Right renal cortex interstitium (tissue), 3 donors: ENCODE measurements around the gene EGLN3. TPM values are rescaled to one million over a fixed set of nuclear protein-coding genes. Genes with fewer than 3 reads are reported as not detected.
"Not testable (repeated sequence)": the region's sequence is repeated elsewhere in the genome, so short reads cannot be mapped to it uniquely, and the experiment has no call there.

ENCODE experiments used
- DNase-seq, 3 donors: peaks; one replicate each; pipeline ENCODE4 v3.0.0-alpha.2; 2013; ENCODE audit warnings: low read depth in 3 of 3, low spot score in 2 of 3
- polyA plus RNA-seq, 3 donors: library from polyadenylated mRNA; unstranded; fragments of 120-200 nt; gene quantifications; one replicate each; pipeline ENCODE4 v1.2.1, GENCODE V29; 2013; ENCODE audit not compliant: insufficient read length in 3 of 3

Gene EGLN3
- polyA plus RNA-seq = 10 to 100 TPM; 13.6 to 20.7 (median 18.4) TPM

DNA sequence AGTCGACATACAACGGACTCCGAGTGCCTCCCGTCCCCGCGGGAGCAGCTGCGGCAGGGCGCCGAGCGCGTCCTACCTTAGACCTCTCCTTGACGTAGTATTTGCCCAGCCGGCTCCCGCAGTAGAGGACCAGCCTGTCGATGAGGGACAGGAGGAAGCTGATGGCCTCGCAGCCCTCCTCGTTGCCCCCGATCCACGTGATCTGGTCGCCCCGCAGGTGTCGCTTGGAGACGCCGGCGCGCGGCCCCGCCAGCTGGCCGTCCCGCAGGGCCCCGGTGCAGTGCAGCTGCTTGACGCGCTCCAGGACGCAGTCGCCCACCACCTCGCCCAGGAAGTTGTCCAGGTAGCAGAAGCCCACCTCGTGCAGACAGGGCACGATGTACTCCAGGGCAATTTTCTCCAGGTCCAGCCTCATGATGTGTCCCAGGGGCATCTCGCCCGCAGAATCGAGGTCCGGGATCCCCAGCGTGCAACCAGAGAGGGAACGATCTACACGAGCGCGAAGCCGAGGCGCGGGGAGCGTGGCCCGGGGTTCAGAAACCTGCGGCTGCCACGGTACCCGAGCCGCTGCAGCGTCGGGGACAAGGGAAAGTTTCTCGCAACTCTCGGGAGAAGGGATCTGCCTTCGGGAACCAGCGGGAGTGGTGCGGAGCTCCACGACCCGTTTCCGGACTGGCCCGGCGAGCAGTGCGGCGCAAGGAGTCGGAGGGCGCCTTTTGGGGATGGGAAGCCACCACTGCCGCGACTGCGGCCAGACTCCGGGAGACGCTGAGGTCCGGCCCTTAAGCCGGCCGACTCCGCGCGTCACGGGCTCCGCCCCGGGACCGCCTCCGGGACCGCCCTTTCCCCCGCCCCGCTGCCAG lies at the start of gene EGLN3:
Gene EGLN3, minus strand, starts transcription at position 755 of the 863 bp plus-strand sequence. Its CDS starts 322 bp downstream, at position 433.
- DNase-seq = peak in 1 of 3 donors; percentile 68

DNA sequence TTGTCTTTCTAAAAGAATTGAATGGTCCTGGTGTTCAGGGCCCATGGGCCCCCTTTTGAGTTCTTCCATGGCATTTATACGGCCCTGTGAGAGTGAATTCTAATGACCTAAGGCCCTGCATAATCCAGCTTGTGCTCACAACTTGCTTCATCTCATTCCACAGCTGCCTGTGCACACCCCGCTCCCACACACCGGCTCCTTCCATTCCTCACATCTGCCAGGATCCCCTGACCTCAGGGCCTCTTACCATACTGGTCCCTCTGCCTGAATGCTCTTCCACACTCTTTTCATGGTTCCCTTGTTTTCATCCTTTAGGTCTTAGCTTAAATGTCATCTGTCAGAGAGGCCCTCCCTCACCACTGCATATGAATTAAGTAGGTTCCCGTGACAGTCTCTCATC lies 49.5 kb upstream of the EGLN3 start:
- no peak for DNase-seq

DNA sequence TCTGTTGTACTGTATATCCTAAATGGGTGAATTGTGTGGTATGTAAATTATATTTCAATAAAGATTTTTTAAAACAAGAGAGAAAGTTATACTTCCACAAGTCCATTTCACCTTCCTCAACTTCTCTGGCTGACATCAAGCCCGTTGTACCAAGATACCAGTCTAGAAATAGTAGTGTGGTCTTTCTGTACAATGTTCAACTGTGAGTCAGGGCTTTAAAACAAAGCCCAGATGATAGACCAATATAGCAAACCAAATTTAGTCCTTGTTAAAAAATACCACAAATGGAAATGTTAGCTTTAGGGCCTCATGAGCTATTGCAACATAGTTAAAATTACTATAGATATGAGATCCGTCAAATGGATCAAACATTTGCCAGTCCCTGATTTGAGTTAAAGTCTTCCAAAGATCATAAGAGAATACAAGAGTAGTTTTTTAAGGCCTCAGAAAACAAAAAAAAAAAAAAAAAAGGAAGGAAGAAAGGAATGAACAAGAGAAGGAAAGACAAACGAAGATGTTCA lies 49.0 kb upstream of the EGLN3 start:
- no peak for DNase-seq

DNA sequence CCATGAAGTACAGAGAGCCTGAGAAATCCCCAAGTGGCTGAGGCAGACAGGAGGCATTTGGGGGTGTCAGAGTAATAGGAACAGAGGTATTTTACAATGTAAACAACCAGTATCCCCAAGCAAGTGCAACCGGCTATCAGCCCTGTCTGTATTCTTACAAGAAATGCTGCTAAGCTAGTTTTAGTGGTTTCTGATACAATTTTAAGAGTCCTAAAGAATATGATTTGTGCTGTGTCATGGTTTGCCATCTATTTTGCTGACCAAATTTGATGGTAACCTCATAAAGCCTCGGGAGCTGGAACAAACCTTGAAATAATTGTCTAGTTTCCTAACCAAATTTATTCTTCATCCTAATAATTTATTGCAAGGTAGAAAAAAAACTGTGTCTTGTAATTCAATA lies 46.7 kb upstream of the EGLN3 start:
- no peak for DNase-seq

DNA sequence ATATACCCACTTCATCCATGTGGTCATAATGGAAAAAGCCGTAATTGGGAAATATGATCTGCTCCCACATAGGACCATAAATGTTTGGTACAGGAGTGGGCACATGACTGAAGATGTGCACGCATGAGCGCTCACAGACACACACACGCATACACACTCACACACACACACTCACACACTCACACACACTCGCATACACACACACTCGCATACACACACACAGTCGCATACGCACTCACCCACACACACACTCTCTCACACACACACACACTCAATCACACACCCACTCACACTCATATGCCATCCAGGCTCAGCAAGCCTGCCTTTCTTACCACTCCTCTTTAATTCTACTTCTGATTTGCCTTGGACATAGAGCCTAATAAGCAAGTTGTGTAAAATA lies 45.6 kb upstream of the EGLN3 start:
- no peak for DNase-seq

DNA sequence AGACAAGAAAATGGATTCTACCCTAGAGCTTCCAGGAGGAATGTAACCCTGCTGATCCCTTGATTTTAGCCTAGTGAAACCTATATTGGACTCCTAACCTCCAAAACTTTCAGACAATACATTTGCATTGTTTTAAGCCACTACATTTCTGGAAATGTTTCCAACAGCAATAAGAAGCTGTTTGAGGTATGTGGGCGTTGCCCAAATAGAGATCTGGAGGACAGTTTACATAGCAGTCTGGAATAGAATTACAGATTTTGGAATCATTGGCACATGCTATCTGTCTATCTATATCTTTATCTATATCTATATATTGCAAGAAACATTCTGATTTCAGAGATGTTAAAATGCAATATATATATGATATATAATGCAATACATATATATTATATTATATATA lies 42.4 kb upstream of the EGLN3 start:
- DNase-seq = no peak

DNA sequence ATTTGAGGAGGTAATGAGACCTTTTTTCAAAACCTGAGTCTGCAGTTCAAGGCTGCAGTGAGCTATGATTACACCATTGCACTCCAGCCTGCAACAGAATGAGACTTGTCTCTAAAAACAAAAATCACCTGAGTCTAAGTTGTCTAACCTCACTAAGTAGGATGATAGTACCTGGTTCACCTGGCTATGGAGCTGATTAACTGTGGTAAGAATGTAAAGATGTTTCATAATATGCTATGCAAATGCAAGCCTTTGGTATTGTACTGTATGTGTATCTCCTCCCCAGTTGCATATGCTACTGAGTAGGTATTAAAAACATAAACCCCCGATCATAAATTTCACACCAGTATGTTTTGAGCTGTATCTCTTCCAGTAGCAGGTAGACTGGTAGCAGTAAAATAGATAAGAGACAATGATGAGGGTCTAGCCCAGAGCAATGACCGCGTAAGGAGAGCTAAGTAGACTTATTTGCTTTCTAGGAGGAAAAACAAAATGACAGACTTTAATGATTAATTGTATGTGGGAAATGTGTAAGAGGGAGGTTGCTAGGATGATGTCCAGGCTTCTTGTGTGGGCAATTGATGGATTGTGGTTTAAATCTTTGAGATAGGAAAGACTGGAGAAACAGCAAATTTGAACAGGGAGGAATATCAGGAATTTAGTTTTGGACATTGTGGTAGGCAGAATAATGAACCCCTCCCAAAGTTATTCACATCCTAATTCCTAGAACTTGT lies 41.6 kb upstream of the EGLN3 start:
- DNase-seq = no peak

DNA sequence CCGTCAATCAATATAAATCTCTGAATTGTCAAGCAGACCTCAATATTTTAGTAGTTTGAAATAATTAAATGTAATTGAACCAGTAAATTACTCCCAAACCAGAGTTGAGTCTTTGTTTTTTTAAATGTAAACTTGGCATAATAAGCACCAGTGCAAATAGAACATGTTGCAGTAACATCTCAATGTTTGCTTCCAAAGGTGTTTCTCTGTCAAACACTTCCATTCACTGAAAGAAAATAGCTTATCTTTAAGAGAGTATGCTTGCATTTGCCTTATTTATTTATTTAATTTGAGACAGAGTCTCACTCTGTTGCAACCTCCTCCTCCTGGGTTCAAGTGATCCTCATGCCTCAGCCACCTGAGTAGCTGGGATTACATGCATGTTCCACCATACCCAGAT lies 39.9 kb upstream of the EGLN3 start:
- no peak for DNase-seq

DNA sequence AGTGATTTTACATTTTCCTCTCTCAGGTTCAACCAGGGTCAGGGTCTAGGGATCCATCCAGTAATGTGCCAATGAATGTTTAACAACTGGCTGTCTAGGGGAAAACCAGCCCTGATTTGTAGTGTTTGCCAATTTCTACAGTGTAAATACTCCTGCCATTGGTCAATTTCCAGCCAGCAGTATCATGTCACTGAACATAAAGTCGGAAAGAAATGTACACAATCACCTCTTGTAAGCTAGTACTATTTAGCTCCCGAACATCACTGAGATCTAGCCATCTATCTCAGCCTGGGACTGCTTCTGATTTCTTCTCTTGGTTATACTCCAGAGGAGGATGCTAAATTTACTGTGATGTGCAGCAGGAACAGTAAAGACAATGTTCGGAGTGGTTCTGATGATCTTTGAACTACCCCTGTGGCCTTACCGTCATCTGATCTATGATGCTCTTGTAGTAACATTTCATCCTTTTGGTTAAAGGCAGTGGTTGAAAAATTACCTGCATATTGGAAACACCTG lies 36.7 kb upstream of the EGLN3 start:
- DNase-seq = no peak

DNA sequence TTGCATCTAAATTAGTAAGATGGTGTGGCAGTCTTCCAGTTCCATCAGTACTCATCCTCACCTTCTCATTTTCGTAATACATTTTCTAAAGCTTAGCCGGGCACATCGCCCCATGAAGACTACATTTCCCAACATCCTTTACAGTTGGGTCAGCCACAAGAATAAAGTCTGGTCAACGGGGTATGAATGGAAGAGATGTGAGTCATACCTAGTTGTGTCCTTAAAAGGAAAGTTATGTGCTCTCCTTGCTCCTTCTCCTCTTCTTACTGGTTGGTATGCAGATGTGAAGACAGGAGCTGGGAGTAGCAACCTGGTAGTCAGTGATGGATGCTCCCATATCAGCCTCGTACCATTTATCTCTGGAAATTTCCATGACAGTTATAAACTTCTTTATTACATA lies 35.9 kb upstream of the EGLN3 start:
- no peak for DNase-seq

DNA sequence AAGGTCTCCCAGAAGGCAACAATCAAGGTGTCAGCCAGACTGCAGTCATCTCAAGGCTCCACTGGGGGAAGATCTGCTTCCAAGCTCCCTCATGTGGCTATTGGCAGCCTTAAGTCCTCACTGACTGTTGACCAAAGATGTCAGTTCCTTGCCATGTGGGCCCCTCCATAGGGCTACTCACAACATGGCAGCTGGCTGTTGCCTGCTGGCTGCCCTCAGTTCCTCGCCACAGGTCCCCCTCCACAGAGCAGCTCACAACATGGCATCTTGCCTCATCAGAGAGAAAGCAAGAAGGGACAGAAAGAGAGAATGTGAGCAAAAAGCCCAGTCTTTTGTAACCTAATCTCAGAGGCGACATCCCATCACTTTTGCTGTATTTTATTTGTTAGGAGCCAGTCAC lies 34.4 kb upstream of the EGLN3 start:
- DNase-seq = no peak

DNA sequence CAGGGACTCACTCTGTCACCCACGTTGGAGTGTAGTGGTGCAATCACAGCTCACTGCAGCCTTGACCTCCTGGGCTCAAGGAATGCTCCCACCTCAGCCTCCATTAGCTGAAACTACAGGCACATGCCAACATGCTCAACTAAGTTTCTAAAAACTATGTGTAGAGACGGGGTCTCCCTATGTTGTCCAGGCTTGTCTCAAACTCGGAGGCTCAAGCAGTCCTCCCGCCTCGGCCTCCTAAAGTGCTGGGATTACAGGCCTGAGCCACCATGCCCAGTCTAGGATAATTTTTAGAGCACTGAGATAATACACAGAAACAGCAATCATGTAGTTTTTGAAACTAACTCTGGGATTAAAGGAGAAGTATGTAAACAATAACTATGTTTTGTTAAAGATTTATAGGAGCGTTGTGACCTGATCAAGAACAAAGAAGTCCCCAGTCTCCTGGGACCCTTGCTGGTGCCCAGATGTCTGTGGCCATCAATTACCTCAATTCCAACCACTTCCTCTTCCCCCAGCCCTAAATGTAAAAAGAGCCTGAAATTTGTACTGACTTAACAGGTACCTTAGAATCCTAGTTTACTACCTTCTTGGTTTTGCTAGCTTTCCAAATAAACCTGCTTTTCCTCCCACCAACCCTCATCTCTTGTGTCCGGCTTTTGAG lies 28.9 kb upstream of the EGLN3 start:
- DNase-seq = no peak

DNA sequence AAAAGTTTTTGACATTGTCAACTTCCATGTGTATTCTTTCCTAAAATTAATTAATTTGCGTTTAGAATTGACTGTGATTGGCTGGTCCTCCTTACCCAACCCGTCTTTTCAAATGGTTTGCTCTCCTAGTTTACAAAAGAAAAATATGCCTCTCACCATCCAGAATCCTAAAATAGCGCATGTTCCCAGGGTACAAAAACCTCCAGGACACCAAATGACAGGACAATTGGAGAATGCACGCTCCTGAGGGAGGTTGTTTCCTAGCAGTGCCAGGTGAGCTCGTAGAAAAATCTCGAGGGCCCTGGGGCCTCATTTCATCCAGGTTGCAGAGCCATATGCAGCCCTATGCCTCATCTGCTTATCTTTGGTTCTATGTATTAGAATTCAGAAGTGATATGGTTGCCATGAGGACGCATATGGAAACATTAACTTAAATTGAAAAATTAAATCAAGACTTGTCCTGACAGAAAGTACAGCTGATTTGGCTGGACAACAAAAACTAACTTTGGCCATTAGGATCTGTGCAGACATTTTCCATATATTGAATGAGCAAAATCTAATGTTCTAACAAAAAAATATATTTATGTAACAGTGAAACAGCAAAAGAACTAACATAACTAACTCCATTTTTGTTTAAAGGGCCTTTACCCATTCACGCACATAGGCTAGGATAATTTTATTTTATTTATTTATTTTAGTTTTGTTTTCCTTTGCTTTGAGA lies 28.2 kb upstream of the EGLN3 start:
- DNase-seq = no peak

DNA sequence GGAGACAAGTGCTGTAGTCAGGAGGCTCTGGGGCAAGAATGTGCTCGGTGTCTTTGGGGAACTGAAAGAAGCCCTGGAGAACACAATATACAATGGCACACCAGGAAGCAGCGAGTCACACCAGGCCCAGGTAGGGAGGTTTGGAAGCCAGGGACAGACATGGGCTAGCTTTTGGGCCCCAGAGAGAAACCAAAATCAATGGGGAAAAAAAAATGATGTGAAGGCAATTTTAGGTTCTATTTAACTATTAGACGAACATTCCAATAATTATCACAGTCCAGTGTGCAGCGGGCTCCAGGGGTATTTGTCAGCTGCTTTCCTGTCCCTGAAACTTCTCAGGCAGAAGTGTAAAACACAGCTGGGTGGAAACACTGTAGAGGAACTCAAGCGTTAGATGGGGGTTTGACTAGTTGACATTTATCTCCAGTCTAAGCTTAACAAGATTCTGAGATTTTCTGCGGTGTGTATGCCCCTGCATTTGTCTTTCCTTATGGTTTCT lies 21.8 kb upstream of the EGLN3 start:
- DNase-seq = no peak

DNA sequence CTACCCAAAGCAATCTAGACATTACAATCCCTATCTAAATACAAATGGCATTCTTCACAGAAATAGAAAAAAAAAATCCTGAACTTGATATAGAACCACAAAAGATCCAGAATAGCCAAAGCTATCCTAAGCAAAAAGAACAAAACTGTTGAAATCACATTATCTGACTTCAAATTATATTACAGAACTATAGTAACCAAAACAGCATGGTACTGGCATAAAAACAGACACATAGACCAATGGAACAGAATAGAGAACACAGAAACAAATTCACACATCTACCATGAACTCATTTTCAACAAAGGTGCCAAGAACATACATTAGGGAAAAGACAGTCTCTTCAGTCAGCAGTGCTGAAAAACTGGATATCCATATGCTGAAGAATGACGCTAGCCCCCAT lies 19.0 kb upstream of the EGLN3 start:
- not testable (repeated sequence) for DNase-seq

DNA sequence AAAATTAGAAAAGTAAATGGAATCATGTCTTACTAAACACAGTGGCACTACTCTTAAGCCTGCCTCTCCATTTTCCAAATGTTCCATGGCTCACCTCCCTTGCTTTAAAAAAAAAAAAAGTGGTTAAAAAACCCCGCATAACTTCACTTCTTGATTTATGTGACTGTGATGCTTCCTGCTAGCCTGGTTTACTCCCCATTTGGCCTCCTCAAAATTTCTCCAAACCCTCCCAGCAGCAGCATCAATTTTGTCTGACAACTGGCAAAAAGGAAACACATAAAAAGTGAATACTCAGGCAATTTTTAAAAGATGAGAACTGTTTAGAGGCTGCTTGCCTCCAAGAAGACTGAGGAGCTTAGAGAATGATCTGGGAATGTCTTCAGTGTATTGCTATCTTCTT lies 17.8 kb upstream of the EGLN3 start:
- no peak for DNase-seq

DNA sequence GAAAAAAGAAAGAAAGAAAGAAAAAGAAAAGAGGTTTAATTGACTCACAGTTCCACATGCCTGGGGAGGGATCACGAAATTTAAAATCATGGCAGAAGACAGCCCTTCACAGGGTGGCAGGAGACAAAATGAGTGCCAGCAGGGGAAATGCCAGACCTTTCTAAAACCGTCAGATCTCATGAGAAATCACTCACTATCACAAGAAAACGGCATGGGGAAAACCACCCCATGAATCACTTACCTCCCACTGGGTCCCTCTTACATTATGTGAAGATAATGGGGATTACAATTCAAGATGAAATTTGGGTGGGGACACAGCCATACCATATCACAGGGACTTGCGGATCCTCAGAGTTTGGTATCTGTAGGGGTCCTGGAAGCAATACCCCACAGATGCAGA lies 16.3 kb upstream of the EGLN3 start:
- DNase-seq = no peak

DNA sequence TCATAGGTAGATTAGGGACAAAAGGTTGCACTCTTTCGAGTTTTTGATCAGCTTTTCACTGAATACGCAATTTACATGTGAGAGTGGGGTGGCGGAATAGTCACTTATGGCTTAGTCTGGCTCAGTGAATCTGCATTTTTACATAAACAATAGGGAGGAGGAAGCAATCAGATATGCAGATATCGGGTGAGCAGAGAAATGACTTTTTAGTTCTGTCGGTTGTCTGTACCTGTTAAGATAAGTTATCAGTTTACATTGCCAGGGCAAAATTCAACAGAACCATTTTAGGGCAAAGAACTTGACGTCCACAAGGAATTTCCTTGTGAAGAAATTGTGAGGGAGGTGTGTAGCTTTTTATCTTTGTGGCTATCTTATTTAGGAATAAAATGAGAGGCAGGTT lies 15.4 kb upstream of the EGLN3 start:
- DNase-seq = no peak

DNA sequence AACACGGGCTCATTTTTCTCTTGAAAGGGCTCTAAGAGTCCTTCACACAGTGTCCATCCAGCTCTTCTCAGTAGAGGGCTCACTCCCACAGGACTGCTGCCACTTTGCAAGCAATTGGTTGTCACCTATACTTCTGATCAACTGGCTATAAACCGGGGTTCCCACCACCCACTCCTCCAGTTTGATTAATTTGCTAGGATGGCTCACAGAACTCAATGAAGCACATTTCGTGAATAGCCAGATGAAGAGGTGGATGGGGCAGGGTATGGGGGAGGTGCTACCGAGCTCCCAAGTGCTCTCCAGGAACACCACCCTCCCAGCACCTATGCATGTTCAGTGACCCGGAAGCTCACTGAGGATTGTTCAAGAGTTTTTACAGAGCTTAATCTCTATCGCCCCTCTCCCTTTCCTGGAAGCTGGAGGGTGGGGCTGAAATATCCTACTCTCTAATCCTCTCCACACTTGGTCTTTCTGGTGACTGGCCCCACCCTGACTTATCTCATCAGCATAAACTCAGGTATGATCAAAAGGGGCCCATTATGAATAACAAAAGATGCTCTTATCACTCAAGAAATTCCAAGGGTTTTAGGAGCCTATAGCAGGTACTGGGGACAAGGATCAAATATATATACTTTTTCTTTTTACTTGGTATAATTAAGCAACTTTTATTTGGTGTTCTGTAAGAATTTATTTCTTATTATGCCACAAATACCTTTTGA lies 13.9 kb upstream of the EGLN3 start:
- no peak for DNase-seq

DNA sequence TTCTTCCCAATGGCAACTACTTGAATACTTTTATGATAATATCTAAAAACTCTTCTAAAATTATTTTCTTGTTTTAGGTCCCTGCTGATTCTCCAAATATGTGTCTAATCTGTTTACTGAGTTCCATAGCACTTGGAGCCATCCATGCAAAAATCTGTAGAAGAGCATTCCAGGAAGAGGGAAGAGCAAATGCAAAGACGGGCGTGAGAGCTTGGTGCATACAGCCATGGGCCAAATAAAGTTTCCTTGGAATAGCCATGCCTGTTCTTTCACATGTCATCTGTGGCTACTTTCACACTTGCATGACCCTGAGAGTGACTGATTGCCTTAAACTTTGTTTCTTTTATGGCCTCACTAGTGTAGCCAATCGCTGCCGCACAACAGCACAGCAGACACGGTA lies 13.0 kb upstream of the EGLN3 start:
- no peak for DNase-seq
